CD14-positive monocyte (primary cell): ENCODE results near the gene PTPRN2. TPM values are rescaled to one million over a fixed set of nuclear protein-coding genes. Genes with fewer than 3 reads are reported as not detected.

Source experiments
- DNase-seq, 3 donors: peaks; one replicate each; pipeline ENCODE4 v3.0.0-alpha.2; 2011 to 2022
- H2AFZ ChIP-seq: 2 replicates; pipeline ENCODE4 v1.6.0; 2012; ENCODE audit warnings: mild to moderate bottlenecking, low read depth, low read length, inconsistent platforms; ENCODE audit not compliant: insufficient read depth, poor library complexity, severe bottlenecking
- H3K27ac ChIP-seq, 2 donors: 1 replicate in 1 of 2; 2 replicates in 1 of 2; pipeline ENCODE4 v1.5.1; 2012 to 2013; ENCODE audit warnings: low read length in 2 of 2, control low read depth in 1 of 2, inconsistent platforms in 1 of 2, low read depth in 1 of 2, mild to moderate bottlenecking in 1 of 2
- H3K27me3 ChIP-seq, 2 donors: one replicate each; pipeline versions ENCODE4 v1.6.0 to v1.6.1; 2011 to 2013; ENCODE audit warnings: low read length in 2 of 2; ENCODE audit not compliant: control insufficient read depth in 2 of 2, insufficient read depth in 2 of 2
- H3K36me3 ChIP-seq, 2 donors: replicated peaks in 1 of 2; 1 replicate in 1 of 2; 2 replicates in 1 of 2; pipeline versions ENCODE4 v1.5.1 to v1.6.1; 2012 to 2013; ENCODE audit warnings: low read length in 2 of 2, control low read depth in 1 of 2, inconsistent platforms in 1 of 2, mild to moderate bottlenecking in 1 of 2; ENCODE audit not compliant: insufficient read depth in 2 of 2, control insufficient read depth in 1 of 2
- H3K4me1 ChIP-seq, 2 donors: 1 replicate in 1 of 2; 2 replicates in 1 of 2; pipeline versions ENCODE4 v1.5.1 to v1.6.1; 2012 to 2013; ENCODE audit warnings: low read length in 2 of 2, control low read depth in 1 of 2, inconsistent platforms in 1 of 2, mild to moderate bottlenecking in 1 of 2, moderate library complexity in 1 of 2; ENCODE audit not compliant: insufficient read depth in 2 of 2, control insufficient read depth in 1 of 2
- H3K4me2 ChIP-seq: replicated peaks from 2 replicates; pipeline ENCODE3; 2012; ENCODE audit warnings: low read length, moderate library complexity, mild to moderate bottlenecking; ENCODE audit not compliant: poor library complexity, severe bottlenecking; ENCODE audit errors: extremely low read depth
- H3K4me3 ChIP-seq, 3 experiments: fragments of 200-600 bp in 1 of 3; sonication (generic) in 1 of 3; replicated peaks in 1 of 3; 1 replicate in 2 of 3; 2 replicates in 1 of 3; pipeline ENCODE4 v1.5.1; 2011 to 2013; ENCODE audit warnings: low read length in 3 of 3, mild to moderate bottlenecking in 3 of 3, control low read depth in 2 of 3, low read depth in 2 of 3, inconsistent platforms in 1 of 3, moderate library complexity in 1 of 3
- H3K79me2 ChIP-seq: 2 replicates; pipeline ENCODE4 v1.6.0; 2012; ENCODE audit warnings: mild to moderate bottlenecking, control low read depth, inconsistent platforms, low read length, moderate library complexity; ENCODE audit not compliant: insufficient read depth
- H3K9ac ChIP-seq: 2 replicates; pipeline ENCODE4 v1.6.0; 2017; ENCODE audit warnings: low read length, mild to moderate bottlenecking; ENCODE audit not compliant: insufficient read depth, poor library complexity, severe bottlenecking
- H3K9me3 ChIP-seq, 2 donors: replicated peaks in 1 of 2; 1 replicate in 1 of 2; 2 replicates in 1 of 2; pipeline versions ENCODE4 v1.5.1 to v1.6.1; 2012 to 2013; ENCODE audit warnings: low read length in 2 of 2, control low read depth in 1 of 2; ENCODE audit not compliant: control insufficient read depth in 1 of 2, insufficient read depth in 1 of 2
- H4K20me1 ChIP-seq: 2 replicates; pipeline ENCODE4 v1.6.0; 2012; ENCODE audit warnings: mild to moderate bottlenecking, low read length, control low read depth, moderate library complexity; ENCODE audit not compliant: insufficient read depth
- H3K27ac Mint-ChIP-seq, 7 donors: one replicate each; pipeline ENCODE4 v1.8.0; 2020; ENCODE audit warnings: mild to moderate bottlenecking in 7 of 7, mixed read lengths in 7 of 7, moderate library complexity in 6 of 7, inconsistent platforms in 2 of 7
- H3K27me3 Mint-ChIP-seq, 3 donors: one replicate each; pipeline ENCODE4 v1.8.0; 2021 to 2022; ENCODE audit warnings: low read depth in 3 of 3, mild to moderate bottlenecking in 3 of 3, mixed read lengths in 3 of 3, moderate library complexity in 3 of 3, inconsistent platforms in 1 of 3
- H3K36me3 Mint-ChIP-seq, 2 donors: one replicate each; pipeline ENCODE4 v1.8.0; 2020; ENCODE audit warnings: mixed read lengths in 2 of 2, inconsistent platforms in 1 of 2, mild to moderate bottlenecking in 1 of 2
- H3K4me1 Mint-ChIP-seq: one replicate; pipeline ENCODE4 v1.8.0; 2020; ENCODE audit warnings: mild to moderate bottlenecking, mixed read lengths
- H3K4me3 Mint-ChIP-seq, 2 donors: one replicate each; pipeline ENCODE4 v1.8.0; 2020; ENCODE audit warnings: mild to moderate bottlenecking in 2 of 2, mixed read lengths in 2 of 2, moderate library complexity in 1 of 2
- H3K9me3 Mint-ChIP-seq, 7 donors: one replicate each; pipeline ENCODE4 v1.8.0; 2020 to 2022; ENCODE audit warnings: mixed read lengths in 7 of 7, mild to moderate bottlenecking in 6 of 7, moderate library complexity in 6 of 7, inconsistent platforms in 2 of 7
- WGBS: methylation state at CpG from one replicate; pipeline ENCODE4 v1.1.5; 2013; ENCODE audit warnings: missing lambda C conversion rate; ENCODE audit not compliant: insufficient coverage; 5-methylcytosine and 5-hydroxymethylcytosine counted together
- intact Hi-C, 2 donors: fragments of 100-400 bp; cut with micrococcal nuclease; formaldehyde crosslinking; loops; one replicate each; pipeline versions ENCODE4 v1.15.0 to v1.15.1; 2023
- polyA plus RNA-seq, 3 donors: library from polyadenylated mRNA; depleted of rRNA in 1 of 3; unstranded in 2 of 3; stranded (reverse) in 1 of 3; fragments of 300-500 nt in 2 of 3; fragments of >200 nt in 1 of 3; fragmentation: Illumina TruSeq in 2 of 3; gene quantifications; 1 replicate in 2 of 3; 2 replicates in 1 of 3; pipeline ENCODE4 v1.2.3, GENCODE V29; 2012 to 2021
- TF ChIP-seq, protein P1 (sequence below): fragments of 200-600 bp; IDR thresholded peaks from one replicate; pipeline ENCODE4 v1.8.0; 2022; ENCODE audit warnings: antibody characterized with exemption, mild to moderate bottlenecking

The PTPRN2 gene
- polyA plus RNA-seq, 3 donors = 0.25 to 1.4 (median 0.97) TPM

DNA sequence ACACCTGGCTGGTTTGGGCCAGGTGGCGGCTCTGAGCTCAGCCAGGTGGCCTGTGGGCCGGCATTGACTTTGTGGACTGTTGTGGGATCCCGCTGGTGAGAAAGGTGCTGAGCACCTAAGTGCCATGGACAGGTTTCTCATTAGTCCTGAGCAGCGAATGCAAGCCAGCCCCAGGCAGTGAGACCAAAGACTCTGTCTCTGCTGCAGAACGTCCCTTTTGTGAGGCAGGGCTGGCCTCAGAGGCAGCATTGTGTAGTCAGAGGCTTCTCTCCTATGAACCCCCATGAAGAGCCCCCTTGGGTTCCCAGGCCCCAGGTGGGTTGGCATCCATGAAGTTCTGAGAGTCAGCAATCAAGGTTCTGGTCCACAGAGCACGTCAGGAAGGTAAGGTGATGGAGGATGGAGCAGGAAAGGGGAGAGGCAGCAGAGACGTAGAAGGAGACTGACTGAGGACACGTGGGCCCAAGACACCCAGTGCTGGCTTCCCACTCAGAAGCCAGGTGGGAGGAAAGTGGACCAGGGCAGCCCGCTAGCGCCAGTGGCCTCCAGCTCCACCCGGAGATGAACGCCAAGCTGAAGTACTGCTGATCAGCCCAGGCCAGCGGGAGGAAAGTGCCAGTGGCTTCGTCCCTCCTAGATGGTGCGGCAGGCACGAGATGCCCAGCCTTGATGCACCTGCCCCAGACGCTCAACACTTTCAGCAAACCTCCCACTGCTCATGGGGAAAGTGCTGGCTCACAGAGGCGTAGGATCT lies 19.2 kb upstream of the PTPRN2 start:
- no peak overlapping the region for H3K4me3 ChIP-seq
- Mint-ChIP-seq H3K27ac (no peak overlapping the region), H3K27me3 (no peaks in the 10 kb centered on the region), H3K36me3 (peaks cover 16 to 51% of the 10 kb centered on the region in 2 donors), H3K4me3 (no peak overlapping the region), H3K9me3 (no peaks in the 10 kb centered on the region), H3K4me1 (peaks cover 2% of the 10 kb centered on the region)
- H2AFZ ChIP-seq = no peak overlapping the region
- no peaks in the 10 kb centered on the region for H3K79me2 ChIP-seq
- H3K27me3 ChIP-seq = no peaks in the 10 kb centered on the region
- no peak overlapping the region for H3K27ac ChIP-seq
- H3K9ac ChIP-seq = no peak overlapping the region
- TF ChIP-seq, protein P1, sequence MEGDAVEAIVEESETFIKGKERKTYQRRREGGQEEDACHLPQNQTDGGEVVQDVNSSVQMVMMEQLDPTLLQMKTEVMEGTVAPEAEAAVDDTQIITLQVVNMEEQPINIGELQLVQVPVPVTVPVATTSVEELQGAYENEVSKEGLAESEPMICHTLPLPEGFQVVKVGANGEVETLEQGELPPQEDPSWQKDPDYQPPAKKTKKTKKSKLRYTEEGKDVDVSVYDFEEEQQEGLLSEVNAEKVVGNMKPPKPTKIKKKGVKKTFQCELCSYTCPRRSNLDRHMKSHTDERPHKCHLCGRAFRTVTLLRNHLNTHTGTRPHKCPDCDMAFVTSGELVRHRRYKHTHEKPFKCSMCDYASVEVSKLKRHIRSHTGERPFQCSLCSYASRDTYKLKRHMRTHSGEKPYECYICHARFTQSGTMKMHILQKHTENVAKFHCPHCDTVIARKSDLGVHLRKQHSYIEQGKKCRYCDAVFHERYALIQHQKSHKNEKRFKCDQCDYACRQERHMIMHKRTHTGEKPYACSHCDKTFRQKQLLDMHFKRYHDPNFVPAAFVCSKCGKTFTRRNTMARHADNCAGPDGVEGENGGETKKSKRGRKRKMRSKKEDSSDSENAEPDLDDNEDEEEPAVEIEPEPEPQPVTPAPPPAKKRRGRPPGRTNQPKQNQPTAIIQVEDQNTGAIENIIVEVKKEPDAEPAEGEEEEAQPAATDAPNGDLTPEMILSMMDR = no peak
- H4K20me1 ChIP-seq = no peaks in the 10 kb centered on the region
- peaks cover 5 to 35% of the 10 kb centered on the region in 2 donors for H3K36me3 ChIP-seq
- 96% methylated on average over 18 of the region's 18 CpGs for WGBS
- H3K4me2 ChIP-seq = no peak overlapping the region
- no peak for DNase-seq
- H3K4me1 ChIP-seq = no peaks in the 10 kb centered on the region
- intact Hi-C loops = no loop called here
- no peaks in the 10 kb centered on the region for H3K9me3 ChIP-seq

DNA sequence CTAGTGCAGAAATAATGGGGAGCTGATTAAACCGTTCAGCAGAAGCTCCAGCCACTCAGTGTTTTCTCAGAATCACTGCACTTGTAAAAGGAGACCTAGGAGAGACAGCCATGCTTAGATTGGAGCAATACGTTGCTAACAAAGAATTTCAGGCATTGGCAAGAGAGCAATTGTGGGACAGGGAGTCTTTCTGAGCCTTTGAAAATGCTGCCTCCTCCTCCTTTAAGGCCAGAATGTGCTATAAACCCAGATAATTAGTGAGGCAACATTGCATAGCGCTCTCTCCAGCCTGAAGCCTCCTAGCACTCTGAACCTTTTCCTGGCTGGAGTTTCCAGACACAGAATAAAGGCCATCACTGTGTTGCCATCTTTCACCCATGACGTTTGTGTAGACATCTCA lies 18.5 kb upstream of the PTPRN2 start:
- Histone ChIP-seq H3K27ac (no peak overlapping the region), H2AFZ (no peak overlapping the region), H3K9me3 (no peaks in the 10 kb centered on the region), H3K4me2 (no peak overlapping the region), H4K20me1 (no peaks in the 10 kb centered on the region), H3K4me3 (no peak overlapping the region), H3K4me1 (no peaks in the 10 kb centered on the region), H3K27me3 (no peaks in the 10 kb centered on the region), H3K9ac (no peak overlapping the region), H3K79me2 (no peaks in the 10 kb centered on the region), H3K36me3 (peaks cover 5 to 29% of the 10 kb centered on the region in 2 donors)
- Mint-ChIP-seq H3K4me1 (peaks cover 2% of the 10 kb centered on the region), H3K27ac (no peak overlapping the region), H3K36me3 (peaks cover 16 to 46% of the 10 kb centered on the region in 2 donors), H3K27me3 (no peaks in the 10 kb centered on the region), H3K9me3 (no peaks in the 10 kb centered on the region), H3K4me3 (no peak overlapping the region)
- WGBS = 94% methylated on average over 3 of the region's 4 CpGs
- no peak for DNase-seq
- TF ChIP-seq, protein P1 = no peak
- intact Hi-C loops = no loop called here
